Measurements from ENCODE around the gene KCNN3.

KCNN3 gene

GRCh38 chr1:154718566-154718965 lies 151.5 kb downstream of the KCNN3 start:
- Mint-ChIP-seq H3K4me1 (peaks cover 14% of the 10 kb centered on the region), H3K27ac (no peak overlapping the region), H3K4me3 (no peak overlapping the region), H3K36me3 (ENCODE audit: low read depth) (no peaks in the 10 kb centered on the region), H3K27me3 (ENCODE audit: low read depth, poor library complexity) (peaks cover 13% of the 10 kb centered on the region), H3K9me3 (no peaks in the 10 kb centered on the region)
- TF ChIP-seq, protein P1, sequence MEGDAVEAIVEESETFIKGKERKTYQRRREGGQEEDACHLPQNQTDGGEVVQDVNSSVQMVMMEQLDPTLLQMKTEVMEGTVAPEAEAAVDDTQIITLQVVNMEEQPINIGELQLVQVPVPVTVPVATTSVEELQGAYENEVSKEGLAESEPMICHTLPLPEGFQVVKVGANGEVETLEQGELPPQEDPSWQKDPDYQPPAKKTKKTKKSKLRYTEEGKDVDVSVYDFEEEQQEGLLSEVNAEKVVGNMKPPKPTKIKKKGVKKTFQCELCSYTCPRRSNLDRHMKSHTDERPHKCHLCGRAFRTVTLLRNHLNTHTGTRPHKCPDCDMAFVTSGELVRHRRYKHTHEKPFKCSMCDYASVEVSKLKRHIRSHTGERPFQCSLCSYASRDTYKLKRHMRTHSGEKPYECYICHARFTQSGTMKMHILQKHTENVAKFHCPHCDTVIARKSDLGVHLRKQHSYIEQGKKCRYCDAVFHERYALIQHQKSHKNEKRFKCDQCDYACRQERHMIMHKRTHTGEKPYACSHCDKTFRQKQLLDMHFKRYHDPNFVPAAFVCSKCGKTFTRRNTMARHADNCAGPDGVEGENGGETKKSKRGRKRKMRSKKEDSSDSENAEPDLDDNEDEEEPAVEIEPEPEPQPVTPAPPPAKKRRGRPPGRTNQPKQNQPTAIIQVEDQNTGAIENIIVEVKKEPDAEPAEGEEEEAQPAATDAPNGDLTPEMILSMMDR (IDR thresholded peaks at IDR 0.05): no peak
- DNase-seq: no peak

GRCh38 chr1:154717528-154717924 lies 152.6 kb downstream of the KCNN3 start:
- Mint-ChIP-seq H3K36me3 (ENCODE audit: low read depth) (no peaks in the 10 kb centered on the region), H3K27me3 (ENCODE audit: low read depth, poor library complexity) (peaks cover 19% of the 10 kb centered on the region), H3K4me3 (no peak overlapping the region), H3K4me1 (peaks cover 13% of the 10 kb centered on the region), H3K27ac (no peak overlapping the region), H3K9me3 (no peaks in the 10 kb centered on the region)
- DNase-seq: no peak
- TF ChIP-seq, protein P1 (IDR thresholded peaks at IDR 0.05): no peak

DNA sequence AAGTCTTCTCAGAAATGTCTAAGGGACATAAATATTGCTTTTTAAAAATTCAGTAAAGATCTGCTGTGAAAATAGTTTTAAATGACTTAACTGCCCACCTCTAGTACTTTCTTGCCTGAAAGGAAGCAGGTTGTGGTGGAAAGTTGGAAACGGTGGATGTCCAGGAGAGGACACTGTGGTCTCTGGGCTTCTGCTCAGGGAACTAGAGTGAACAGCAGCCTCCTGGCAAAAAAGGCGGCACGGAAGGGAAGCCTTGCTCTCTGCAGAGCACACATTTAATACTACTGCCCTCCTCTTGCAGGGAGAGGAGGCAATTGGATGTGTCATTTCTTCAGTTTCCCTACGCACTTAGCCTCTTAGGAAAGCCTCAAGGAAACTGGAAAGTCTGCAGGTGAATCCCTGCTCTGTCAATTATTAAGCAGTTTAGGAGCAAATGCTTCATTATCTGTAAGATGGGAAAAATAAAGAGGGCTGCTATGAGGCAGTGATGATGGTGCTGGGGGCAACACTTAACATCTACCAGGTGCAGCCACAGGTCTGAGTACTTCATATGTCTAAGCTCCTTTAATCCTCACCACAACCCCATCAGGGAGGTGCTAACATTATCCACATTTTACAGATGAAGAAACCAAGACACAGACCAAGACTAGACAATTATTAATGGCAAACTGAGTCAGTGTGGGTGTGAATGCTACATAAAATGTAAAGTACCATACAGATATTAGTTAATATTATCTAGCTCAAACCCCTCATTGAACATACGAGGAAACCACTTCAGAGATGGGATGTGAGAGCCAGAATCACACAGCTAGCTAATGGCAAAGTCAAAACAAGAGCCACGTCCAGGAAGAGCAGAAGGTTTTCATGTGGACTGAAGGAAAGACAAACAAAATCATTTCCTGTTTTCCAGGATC lies 153.2 kb downstream of the KCNN3 start:
- Mint-ChIP-seq H3K9me3 (no peaks in the 10 kb centered on the region), H3K4me1 (peaks cover 13% of the 10 kb centered on the region), H3K27me3 (ENCODE audit: low read depth, poor library complexity) (peaks cover 24% of the 10 kb centered on the region), H3K4me3 (no peak overlapping the region), H3K27ac (no peak overlapping the region), H3K36me3 (ENCODE audit: low read depth) (no peaks in the 10 kb centered on the region)
- TF ChIP-seq, protein P1 (IDR thresholded peaks at IDR 0.05): no peak
- no peak for DNase-seq

- H3K36me3 Mint-ChIP-seq (ENCODE audit: low read depth): no peaks in the 10 kb centered on the region
- DNase-seq: no peak
- peaks cover 24% of the 10 kb centered on the region for H3K27me3 Mint-ChIP-seq (ENCODE audit: low read depth, poor library complexity)
- H3K4me3 Mint-ChIP-seq: no peak overlapping the region
- TF ChIP-seq, protein P1 (IDR thresholded peaks at IDR 0.05): no peak
- H3K27ac Mint-ChIP-seq: no peak overlapping the region
- H3K9me3 Mint-ChIP-seq: no peaks in the 10 kb centered on the region
- H3K4me1 Mint-ChIP-seq: peaks cover 13% of the 10 kb centered on the region
Observed at GRCh38 chr1:154716011-154716410, 154.1 kb downstream of the KCNN3 start.

- H3K27me3 Mint-ChIP-seq (ENCODE audit: low read depth, poor library complexity): peaks cover 20% of the 10 kb centered on the region
- H3K36me3 Mint-ChIP-seq (ENCODE audit: low read depth): no peaks in the 10 kb centered on the region
- no peak for DNase-seq
- peaks cover 7% of the 10 kb centered on the region for H3K4me1 Mint-ChIP-seq
- TF ChIP-seq, protein P1 (IDR thresholded peaks at IDR 0.05): no peak
- no peaks in the 10 kb centered on the region for H3K9me3 Mint-ChIP-seq
- no peak overlapping the region for H3K27ac Mint-ChIP-seq
- no peak overlapping the region for H3K4me3 Mint-ChIP-seq
Observed at GRCh38 chr1:154715385-154715784, 154.7 kb downstream of the KCNN3 start.

GRCh38 chr1:154714638-154715037 lies 155.4 kb downstream of the KCNN3 start:
- peak; percentile 20 for DNase-seq
- Mint-ChIP-seq H3K9me3 (no peaks in the 10 kb centered on the region), H3K36me3 (ENCODE audit: low read depth) (no peaks in the 10 kb centered on the region), H3K27ac (no peak overlapping the region), H3K27me3 (ENCODE audit: low read depth, poor library complexity) (peaks cover 19% of the 10 kb centered on the region), H3K4me1 (peaks cover 6% of the 10 kb centered on the region), H3K4me3 (no peak overlapping the region)
- TF ChIP-seq, protein P1 (IDR thresholded peaks at IDR 0.05): no peak
